ENCODE results near the gene BCDIN3D.
A peak's percentile ranks its signal among the peaks of the same experiment; 100 is the strongest.

BCDIN3D gene, protein sequence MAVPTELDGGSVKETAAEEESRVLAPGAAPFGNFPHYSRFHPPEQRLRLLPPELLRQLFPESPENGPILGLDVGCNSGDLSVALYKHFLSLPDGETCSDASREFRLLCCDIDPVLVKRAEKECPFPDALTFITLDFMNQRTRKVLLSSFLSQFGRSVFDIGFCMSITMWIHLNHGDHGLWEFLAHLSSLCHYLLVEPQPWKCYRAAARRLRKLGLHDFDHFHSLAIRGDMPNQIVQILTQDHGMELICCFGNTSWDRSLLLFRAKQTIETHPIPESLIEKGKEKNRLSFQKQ
- total RNA-seq = 4.2 to 6.6 (median 4.5) reads per million in 3 donors

DNA sequence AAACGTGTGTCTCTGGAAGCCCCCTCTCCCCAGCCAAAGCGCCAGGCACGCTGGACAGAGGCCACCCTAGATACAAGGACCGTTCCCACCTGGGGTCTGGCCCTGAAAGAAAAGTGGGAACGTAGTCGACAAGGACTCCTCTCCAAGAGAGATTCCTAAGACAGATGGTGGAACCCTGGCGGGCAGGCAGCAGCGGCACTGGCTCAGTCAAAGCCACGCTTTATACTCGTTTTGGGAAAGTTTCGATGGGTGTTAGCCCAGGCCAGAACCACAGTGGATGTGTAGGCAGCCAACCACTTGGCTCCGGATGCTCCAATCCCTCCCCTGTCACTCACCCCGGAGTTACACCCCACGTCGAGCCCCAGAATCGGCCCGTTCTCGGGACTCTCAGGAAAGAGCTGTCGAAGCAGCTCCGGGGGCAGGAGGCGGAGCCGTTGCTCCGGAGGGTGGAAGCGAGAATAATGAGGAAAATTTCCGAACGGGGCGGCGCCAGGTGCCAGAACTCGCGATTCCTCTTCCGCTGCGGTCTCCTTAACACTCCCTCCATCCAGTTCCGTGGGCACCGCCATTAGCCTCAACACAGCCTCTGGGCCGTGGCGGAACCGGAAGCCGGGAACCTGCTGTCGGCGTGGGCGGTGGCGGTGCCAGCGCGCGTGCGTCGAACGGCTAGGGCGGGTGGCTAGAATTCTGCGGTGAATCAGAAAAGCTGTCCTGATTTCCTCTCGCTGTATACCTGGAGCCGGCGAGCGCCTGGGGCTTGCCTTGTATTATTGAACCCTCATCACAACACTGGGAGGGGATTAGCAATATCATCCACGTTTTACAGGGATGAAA, at the start of gene BCDIN3D:
BCDIN3D (minus strand) TSS at position 588 of the 834 bp plus-strand sequence; CDS start at position 569, 19 bp downstream.
- peaks cover 14% of the 10 kb centered on the region for H3K4me1 ChIP-seq (ENCODE audit: control insufficient read depth, insufficient read depth, low read length, poor library complexity, severe bottlenecking)
- H3K9me3 ChIP-seq (ENCODE audit: control insufficient read depth, low read length) = no peaks in the 10 kb centered on the region
- H3K36me3 ChIP-seq (ENCODE audit: control insufficient read depth, insufficient read depth, low read length) = no peaks in the 10 kb centered on the region
- no peaks in the 10 kb centered on the region for H3K27me3 ChIP-seq (replicated peaks; ENCODE audit: control insufficient read depth, insufficient read depth, low read length, poor library complexity, severe bottlenecking)
- peak within 1 kb of the TSS; percentile 75 for H3K27ac ChIP-seq (ENCODE audit: insufficient read depth, low read length, poor library complexity, severe bottlenecking)
- H3K4me3 ChIP-seq (ENCODE audit: insufficient read depth, low read depth, low read length, poor library complexity, severe bottlenecking) = peak within 1 kb of the TSS; percentile 64
- peak; percentile 86 to 91 (median 88) for DNase-seq

DNA sequence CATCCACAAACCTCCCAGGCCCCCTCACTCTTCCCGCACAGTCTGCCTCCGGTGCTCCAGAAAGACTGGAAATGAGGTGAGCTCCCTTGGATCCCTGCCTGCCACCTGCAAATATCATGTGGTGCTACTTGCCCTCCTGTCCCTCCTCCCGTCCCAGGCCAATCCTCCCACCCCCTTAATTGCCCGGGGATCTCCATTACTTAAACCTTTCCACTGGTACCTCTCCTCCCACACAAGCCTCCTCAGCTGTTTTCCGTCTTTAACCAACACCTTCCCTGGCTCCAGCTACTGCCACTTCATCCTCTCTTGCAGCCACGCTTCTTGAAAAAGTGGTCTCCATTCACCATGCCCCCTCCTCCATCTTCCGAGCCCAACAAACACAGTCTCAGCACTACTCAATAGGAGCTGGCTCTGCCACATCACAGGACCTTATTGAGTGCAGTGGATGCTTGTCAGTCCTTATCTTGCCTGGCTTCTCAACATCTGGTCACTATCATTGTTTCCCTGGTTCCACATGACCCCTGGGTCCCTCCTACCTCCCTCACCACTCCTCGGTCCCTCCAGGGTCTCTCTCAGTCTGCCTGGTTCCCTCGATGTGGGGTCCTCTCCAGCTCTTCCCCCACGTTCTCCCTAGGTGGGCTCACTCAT, 49.3 kb upstream of the BCDIN3D start:
- H3K9me3 ChIP-seq (ENCODE audit: control insufficient read depth, low read length) = no peaks in the 10 kb centered on the region
- no peaks in the 10 kb centered on the region for H3K4me1 ChIP-seq (ENCODE audit: control insufficient read depth, insufficient read depth, low read length, poor library complexity, severe bottlenecking)
- no peak overlapping the region for H3K4me3 ChIP-seq (ENCODE audit: insufficient read depth, low read depth, low read length, poor library complexity, severe bottlenecking)
- DNase-seq = no peak
- no peaks in the 10 kb centered on the region for H3K36me3 ChIP-seq (ENCODE audit: control insufficient read depth, insufficient read depth, low read length)
- no peak overlapping the region for H3K27ac ChIP-seq (ENCODE audit: insufficient read depth, low read length, poor library complexity, severe bottlenecking)
- H3K27me3 ChIP-seq (replicated peaks; ENCODE audit: control insufficient read depth, insufficient read depth, low read length, poor library complexity, severe bottlenecking) = no peaks in the 10 kb centered on the region

DNA sequence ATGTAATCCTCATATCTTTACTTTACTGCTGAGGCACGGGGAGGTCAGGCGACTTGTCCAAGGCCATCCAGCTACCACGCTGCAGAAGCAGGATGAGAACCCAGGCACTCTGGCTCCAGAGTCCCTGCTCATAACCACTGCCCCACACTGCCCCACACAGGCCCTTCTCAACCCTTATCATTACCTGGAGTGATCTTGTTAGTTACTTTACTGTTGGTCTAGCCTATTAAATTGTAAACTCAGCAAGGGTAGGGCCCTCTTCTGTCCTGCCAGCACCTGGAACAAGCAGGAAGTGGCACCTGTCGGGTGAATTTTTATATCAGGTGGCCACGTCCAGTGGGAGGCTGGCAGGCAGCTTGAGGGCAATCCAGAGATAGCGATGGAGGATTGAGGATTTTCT, 48.6 kb upstream of the BCDIN3D start:
- H3K36me3 ChIP-seq (ENCODE audit: control insufficient read depth, insufficient read depth, low read length) = no peaks in the 10 kb centered on the region
- DNase-seq = no peak
- no peak overlapping the region for H3K4me3 ChIP-seq (ENCODE audit: insufficient read depth, low read depth, low read length, poor library complexity, severe bottlenecking)
- no peaks in the 10 kb centered on the region for H3K9me3 ChIP-seq (ENCODE audit: control insufficient read depth, low read length)
- no peak overlapping the region for H3K27ac ChIP-seq (ENCODE audit: insufficient read depth, low read length, poor library complexity, severe bottlenecking)
- H3K4me1 ChIP-seq (ENCODE audit: control insufficient read depth, insufficient read depth, low read length, poor library complexity, severe bottlenecking) = no peaks in the 10 kb centered on the region
- H3K27me3 ChIP-seq (replicated peaks; ENCODE audit: control insufficient read depth, insufficient read depth, low read length, poor library complexity, severe bottlenecking) = no peaks in the 10 kb centered on the region

DNA sequence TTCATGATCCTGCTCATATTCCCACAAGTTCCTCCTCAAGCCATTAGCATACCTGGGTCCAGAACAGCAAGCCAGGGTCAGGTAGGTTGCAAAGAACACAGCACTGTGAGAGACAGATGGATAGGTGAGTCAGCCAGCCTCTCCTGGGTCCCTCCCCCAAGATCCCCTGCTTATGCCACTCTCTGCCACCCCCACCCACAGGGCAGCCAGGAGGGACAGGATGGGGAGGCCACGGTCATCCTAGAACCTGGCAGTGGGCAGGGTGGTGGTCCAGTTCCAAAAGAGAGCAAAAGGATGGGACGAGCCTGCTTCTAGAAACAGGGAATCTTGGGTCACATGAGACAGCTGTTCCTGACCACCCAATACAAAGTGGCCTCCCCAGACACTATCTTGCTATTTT, 48.1 kb upstream of the BCDIN3D start:
- Histone ChIP-seq H3K4me3 (ENCODE audit: insufficient read depth, low read depth, low read length, poor library complexity, severe bottlenecking) (no peak overlapping the region), H3K9me3 (ENCODE audit: control insufficient read depth, low read length) (no peaks in the 10 kb centered on the region), H3K4me1 (ENCODE audit: control insufficient read depth, insufficient read depth, low read length, poor library complexity, severe bottlenecking) (no peaks in the 10 kb centered on the region), H3K36me3 (ENCODE audit: control insufficient read depth, insufficient read depth, low read length) (no peaks in the 10 kb centered on the region), H3K27ac (ENCODE audit: insufficient read depth, low read length, poor library complexity, severe bottlenecking) (no peak overlapping the region), H3K27me3 (replicated peaks; ENCODE audit: control insufficient read depth, insufficient read depth, low read length, poor library complexity, severe bottlenecking) (no peaks in the 10 kb centered on the region)
- DNase-seq = no peak

DNA sequence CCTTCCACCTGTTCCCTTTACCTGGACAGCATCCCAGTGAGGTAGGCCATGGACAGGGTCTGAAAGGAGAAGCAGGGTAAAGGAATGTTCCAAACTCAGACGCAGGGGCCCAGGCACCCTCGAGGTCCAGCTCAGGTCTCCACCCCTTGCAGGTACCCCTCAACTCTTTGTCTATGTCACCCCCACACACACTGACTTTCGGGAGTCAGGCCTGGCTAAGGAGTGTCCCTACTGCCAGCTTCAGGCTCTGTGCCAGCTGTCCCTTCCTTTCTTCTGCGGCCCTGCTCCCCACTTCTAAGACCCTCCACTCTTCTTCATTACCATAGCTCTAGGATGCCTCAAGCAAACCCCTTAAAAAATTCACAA, 47.2 kb upstream of the BCDIN3D start:
- H3K9me3 ChIP-seq (ENCODE audit: control insufficient read depth, low read length) = no peaks in the 10 kb centered on the region
- no peaks in the 10 kb centered on the region for H3K36me3 ChIP-seq (ENCODE audit: control insufficient read depth, insufficient read depth, low read length)
- no peak overlapping the region for H3K4me3 ChIP-seq (ENCODE audit: insufficient read depth, low read depth, low read length, poor library complexity, severe bottlenecking)
- H3K27ac ChIP-seq (ENCODE audit: insufficient read depth, low read length, poor library complexity, severe bottlenecking) = no peak overlapping the region
- DNase-seq = no peak
- no peaks in the 10 kb centered on the region for H3K4me1 ChIP-seq (ENCODE audit: control insufficient read depth, insufficient read depth, low read length, poor library complexity, severe bottlenecking)
- H3K27me3 ChIP-seq (replicated peaks; ENCODE audit: control insufficient read depth, insufficient read depth, low read length, poor library complexity, severe bottlenecking) = no peaks in the 10 kb centered on the region

DNA sequence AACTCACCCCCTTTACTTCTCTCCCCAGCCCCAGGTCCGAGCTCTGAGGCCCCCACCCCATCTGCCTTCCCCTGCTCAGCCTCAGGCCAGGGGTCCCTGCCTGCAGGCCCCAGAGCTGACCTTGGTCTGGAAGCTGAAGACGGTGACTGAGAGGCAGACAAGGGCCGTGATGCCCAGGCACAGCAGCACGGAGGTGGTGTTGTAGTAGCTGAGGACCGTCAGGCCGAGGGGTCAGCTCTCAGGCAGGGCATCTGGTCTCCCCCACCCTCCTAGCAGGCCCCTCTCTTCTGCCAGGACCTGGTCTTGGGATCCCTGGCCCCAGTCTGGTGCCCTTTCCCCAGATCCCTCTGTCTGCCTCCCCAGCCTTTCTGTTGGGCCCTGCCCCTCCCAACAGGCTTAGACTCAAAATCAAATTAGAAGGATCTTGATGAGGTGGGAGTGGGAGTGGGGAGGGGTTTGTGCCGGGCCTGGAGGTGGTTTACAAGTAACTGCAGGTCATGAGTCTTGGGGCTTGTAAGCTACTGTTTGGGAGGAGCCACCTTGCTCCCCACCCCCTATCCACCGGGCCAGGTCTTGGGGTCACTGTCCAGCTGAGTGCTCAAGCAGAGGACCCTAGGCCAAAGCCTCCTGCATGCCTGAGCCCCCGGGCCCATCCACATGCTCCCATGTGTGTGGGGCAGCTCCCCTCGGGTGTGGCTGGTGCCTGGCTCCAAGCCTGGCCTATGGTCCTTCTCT, 46.6 kb upstream of the BCDIN3D start:
- no peaks in the 10 kb centered on the region for H3K27me3 ChIP-seq (replicated peaks; ENCODE audit: control insufficient read depth, insufficient read depth, low read length, poor library complexity, severe bottlenecking)
- no peaks in the 10 kb centered on the region for H3K4me1 ChIP-seq (ENCODE audit: control insufficient read depth, insufficient read depth, low read length, poor library complexity, severe bottlenecking)
- no peaks in the 10 kb centered on the region for H3K36me3 ChIP-seq (ENCODE audit: control insufficient read depth, insufficient read depth, low read length)
- no peak for DNase-seq
- no peak overlapping the region for H3K27ac ChIP-seq (ENCODE audit: insufficient read depth, low read length, poor library complexity, severe bottlenecking)
- no peaks in the 10 kb centered on the region for H3K9me3 ChIP-seq (ENCODE audit: control insufficient read depth, low read length)
- H3K4me3 ChIP-seq (ENCODE audit: insufficient read depth, low read depth, low read length, poor library complexity, severe bottlenecking) = no peak overlapping the region

DNA sequence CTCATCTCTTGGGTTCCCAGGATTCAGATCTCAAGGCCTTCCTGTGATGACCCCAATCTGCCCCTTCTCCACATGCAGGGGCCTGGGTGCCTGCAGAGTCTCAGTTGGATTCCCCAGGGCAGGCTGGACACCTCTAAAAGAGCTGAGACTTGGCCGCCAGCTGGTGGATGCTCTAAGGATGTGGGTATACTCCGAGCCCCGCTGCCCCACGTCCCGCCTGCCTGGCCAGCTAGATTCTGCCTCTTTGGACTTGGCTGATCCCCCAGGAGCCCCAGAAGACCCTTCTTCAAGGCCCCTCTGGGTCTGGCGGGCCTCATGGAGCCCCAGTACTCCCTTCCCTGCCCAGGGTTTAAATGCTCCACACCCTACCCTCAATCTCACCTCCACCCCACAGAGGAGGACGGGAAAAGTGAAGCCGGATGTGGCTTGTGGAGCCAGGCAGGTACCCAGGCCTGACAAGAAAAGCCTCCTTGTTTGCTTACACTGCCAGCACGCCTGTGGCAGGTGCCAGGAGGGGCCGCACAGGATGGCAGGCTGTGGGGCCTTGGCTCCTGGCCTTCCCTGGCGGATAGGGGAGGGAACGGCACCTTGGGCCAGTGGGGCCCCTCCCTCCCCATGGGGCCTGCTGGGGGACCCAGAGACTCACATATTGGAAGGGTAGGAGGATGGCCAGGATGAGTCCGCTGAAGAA, 45.7 kb upstream of the BCDIN3D start:
- no peak overlapping the region for H3K4me3 ChIP-seq (ENCODE audit: insufficient read depth, low read depth, low read length, poor library complexity, severe bottlenecking)
- no peaks in the 10 kb centered on the region for H3K36me3 ChIP-seq (ENCODE audit: control insufficient read depth, insufficient read depth, low read length)
- no peak for DNase-seq
- H3K4me1 ChIP-seq (ENCODE audit: control insufficient read depth, insufficient read depth, low read length, poor library complexity, severe bottlenecking) = no peaks in the 10 kb centered on the region
- no peaks in the 10 kb centered on the region for H3K9me3 ChIP-seq (ENCODE audit: control insufficient read depth, low read length)
- H3K27me3 ChIP-seq (replicated peaks; ENCODE audit: control insufficient read depth, insufficient read depth, low read length, poor library complexity, severe bottlenecking) = no peaks in the 10 kb centered on the region
- H3K27ac ChIP-seq (ENCODE audit: insufficient read depth, low read length, poor library complexity, severe bottlenecking) = no peak overlapping the region

DNA sequence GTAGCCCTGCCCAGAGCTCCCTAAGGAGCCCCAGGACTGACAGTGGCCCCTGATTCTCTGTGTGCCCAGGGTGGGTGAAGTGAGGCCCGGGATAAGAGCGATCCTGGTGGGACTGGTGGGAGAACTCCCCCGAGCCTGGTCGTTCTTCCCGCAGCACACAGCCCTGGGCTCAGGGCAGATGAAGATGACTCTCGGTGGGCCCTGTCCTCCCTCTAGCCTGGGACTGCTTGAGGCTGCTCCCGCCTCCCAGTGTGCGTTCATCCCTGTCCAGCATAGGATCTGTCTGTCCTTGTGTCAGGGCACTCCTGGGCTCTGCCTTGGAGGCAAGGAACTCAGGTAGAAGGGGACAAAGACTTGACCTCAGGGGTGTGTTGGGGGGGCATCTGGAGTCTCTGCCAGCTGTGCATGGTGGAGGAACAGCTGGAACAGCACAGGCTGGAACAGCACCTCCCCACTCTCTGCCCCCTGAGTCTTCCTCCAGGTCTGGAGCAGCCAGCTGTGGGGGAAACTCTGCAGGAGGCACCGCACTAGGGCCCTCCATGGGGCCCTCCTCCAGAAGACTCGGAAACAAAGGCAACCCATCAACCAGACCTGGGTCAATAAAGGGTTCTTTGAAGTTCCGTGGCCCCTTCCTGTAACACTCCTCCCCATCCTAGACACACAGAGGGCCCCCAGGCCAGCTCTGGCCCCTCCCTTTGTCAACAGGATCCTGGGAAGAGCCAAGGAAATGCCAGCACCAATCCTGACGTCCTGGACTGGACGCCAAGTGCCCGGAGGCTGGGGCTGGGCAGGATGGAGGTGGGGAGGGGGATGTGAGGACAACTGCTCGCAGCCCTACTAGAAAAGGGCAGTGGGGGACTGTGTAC, 44.9 kb upstream of the BCDIN3D start:
- no peaks in the 10 kb centered on the region for H3K9me3 ChIP-seq (ENCODE audit: control insufficient read depth, low read length)
- H3K4me3 ChIP-seq (ENCODE audit: insufficient read depth, low read depth, low read length, poor library complexity, severe bottlenecking) = no peak overlapping the region
- no peak for DNase-seq
- no peaks in the 10 kb centered on the region for H3K36me3 ChIP-seq (ENCODE audit: control insufficient read depth, insufficient read depth, low read length)
- H3K27me3 ChIP-seq (replicated peaks; ENCODE audit: control insufficient read depth, insufficient read depth, low read length, poor library complexity, severe bottlenecking) = no peaks in the 10 kb centered on the region
- no peaks in the 10 kb centered on the region for H3K4me1 ChIP-seq (ENCODE audit: control insufficient read depth, insufficient read depth, low read length, poor library complexity, severe bottlenecking)
- H3K27ac ChIP-seq (ENCODE audit: insufficient read depth, low read length, poor library complexity, severe bottlenecking) = no peak overlapping the region

DNA sequence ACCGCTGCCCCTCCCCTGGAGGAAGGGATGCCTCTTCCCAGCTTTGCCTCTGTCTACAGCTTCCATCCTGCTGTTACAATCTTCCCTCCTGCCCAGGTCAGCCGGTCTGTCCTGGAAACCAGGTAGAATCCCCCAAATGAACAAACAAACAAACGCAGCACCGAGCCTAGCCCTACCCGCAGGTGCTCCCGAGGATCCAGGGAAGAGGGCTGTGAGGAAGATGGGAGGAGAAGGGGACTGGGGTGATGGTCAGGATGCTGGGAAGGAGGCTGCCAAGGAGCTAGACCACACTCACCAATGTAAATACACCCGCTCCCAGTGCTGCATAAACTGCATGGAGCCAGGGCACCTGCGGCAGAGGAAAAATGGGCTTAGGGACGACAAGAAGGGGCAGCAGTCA, 44.2 kb upstream of the BCDIN3D start:
- Histone ChIP-seq H3K4me1 (ENCODE audit: control insufficient read depth, insufficient read depth, low read length, poor library complexity, severe bottlenecking) (no peaks in the 10 kb centered on the region), H3K27me3 (replicated peaks; ENCODE audit: control insufficient read depth, insufficient read depth, low read length, poor library complexity, severe bottlenecking) (no peaks in the 10 kb centered on the region)

More for the DNA sequence above, 44.2 kb upstream of the BCDIN3D start:
- H3K9me3 ChIP-seq (ENCODE audit: control insufficient read depth, low read length) = no peaks in the 10 kb centered on the region
- H3K36me3 ChIP-seq (ENCODE audit: control insufficient read depth, insufficient read depth, low read length) = no peaks in the 10 kb centered on the region
- DNase-seq = no peak
- no peak overlapping the region for H3K27ac ChIP-seq (ENCODE audit: insufficient read depth, low read length, poor library complexity, severe bottlenecking)
- H3K4me3 ChIP-seq (ENCODE audit: insufficient read depth, low read depth, low read length, poor library complexity, severe bottlenecking) = no peak overlapping the region
